SH-SY5Y (cell line): Measurements from ENCODE around the gene LYL1.

Source experiments
- GATA2 ChIP-seq: IDR thresholded peaks from 2 replicates; pipeline ENCODE4 v1.6.1; 2011; ENCODE audit warnings: mild to moderate bottlenecking, low read depth, low read length
- GATA3 ChIP-seq: IDR thresholded peaks from 2 replicates; pipeline ENCODE4 v1.6.1; 2011; ENCODE audit warnings: low read depth, mild to moderate bottlenecking, low read length, moderate library complexity

DNA sequence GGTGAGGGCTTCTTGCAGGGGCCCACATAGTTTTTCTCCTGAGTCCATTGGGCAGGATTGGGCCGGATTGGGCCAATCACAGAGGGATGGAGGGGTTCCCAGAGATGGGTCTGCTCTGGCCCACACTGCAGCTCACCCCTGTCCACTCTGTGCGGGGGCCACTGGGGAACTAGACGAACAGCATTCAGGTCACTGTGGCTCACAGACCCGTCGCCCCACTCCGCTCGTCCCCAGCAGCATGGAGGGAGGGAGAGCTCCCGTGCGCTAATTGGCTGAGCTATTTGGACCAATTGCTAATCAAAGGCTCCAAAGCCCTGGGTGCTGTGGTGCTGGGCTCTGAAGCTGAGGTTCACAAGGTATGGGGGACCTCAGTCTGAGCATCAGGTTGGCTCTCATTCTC, 26.7 kb upstream of the LYL1 start:
- TF ChIP-seq GATA2: no peak
- no peak for TF ChIP-seq GATA3
